ENCODE data around the gene CCDC110. TPM values are rescaled to one million over a fixed set of nuclear protein-coding genes. Genes with fewer than 3 reads are reported as not detected.
"Not testable (repeated sequence)": the region's sequence is repeated elsewhere in the genome, so short reads cannot be mapped to it uniquely, and the experiment has no call there.

Gene CCDC110
- total RNA-seq, 1 experiment from 2014 or later, result not detected

DNA sequence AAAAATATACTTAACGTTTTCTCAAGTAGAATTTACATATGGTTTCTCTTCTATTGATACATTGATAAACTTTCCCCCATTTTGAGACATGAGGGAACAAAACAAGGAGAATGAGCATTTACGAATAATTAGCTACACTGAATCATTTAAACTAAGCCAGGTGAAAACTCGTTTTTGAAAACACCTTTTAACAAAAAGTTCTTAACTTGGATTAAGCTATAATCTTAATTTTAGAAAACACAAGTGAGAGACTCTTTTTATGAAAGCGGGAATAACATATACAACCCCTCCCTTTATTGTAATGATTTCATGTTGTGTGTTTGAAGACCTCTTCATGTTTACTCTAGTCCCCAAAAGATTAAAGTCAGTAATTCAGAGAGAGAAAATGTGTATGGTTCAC is 43.7 kb upstream of the CCDC110 start:
- TF ChIP-seq, protein P1, sequence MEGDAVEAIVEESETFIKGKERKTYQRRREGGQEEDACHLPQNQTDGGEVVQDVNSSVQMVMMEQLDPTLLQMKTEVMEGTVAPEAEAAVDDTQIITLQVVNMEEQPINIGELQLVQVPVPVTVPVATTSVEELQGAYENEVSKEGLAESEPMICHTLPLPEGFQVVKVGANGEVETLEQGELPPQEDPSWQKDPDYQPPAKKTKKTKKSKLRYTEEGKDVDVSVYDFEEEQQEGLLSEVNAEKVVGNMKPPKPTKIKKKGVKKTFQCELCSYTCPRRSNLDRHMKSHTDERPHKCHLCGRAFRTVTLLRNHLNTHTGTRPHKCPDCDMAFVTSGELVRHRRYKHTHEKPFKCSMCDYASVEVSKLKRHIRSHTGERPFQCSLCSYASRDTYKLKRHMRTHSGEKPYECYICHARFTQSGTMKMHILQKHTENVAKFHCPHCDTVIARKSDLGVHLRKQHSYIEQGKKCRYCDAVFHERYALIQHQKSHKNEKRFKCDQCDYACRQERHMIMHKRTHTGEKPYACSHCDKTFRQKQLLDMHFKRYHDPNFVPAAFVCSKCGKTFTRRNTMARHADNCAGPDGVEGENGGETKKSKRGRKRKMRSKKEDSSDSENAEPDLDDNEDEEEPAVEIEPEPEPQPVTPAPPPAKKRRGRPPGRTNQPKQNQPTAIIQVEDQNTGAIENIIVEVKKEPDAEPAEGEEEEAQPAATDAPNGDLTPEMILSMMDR (IDR thresholded peaks at IDR 0.05; ENCODE audit: unreplicated experiment), result no peak
- Mint-ChIP-seq H3K27me3 (ENCODE audit: unreplicated experiment) (peaks cover 9% of the 10 kb centered on the region), H3K4me1 (ENCODE audit: low read depth, unreplicated experiment) (no peaks in the 10 kb centered on the region), H3K9me3 (ENCODE audit: low read depth, unreplicated experiment) (no peaks in the 10 kb centered on the region), H3K4me3 (ENCODE audit: low read depth, unreplicated experiment) (no peak overlapping the region), H3K36me3 (ENCODE audit: insufficient read depth, unreplicated experiment) (no peaks in the 10 kb centered on the region), H3K27ac (ENCODE audit: unreplicated experiment) (no peak overlapping the region)
- intact Hi-C loops (cut with micrococcal nuclease; ENCODE audit: unreplicated experiment), result no loop called here
- CTCF ChIA-PET, result no interaction called here
- DNase-seq, result no peak
- no TSS peak for BruUV-seq (replicated peaks)

DNA sequence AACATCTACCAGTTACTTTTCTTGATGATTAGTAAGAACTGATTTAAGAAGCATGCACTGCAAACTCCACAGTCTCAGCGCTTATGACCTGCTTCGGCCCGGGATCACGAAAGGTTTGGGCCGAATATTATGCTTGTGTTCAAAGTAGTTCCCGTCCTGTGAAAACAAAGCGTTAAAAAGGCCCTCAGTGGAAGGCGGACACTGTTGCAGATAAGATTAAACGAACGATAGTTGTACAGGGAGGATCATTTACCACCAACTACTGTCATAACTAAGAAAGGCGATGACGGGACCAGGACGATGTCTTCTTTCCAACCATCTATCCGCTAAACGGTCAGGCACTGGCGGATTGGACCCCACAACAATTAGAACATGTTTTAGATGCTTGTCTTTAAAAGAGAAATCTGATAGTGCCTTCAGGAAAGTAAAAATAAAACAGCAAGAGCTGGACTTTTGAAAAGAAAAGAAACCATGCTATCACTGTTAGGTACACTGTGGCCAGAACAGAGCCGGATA is 42.7 kb upstream of the CCDC110 start:
- DNase-seq, result no peak
- H3K36me3 Mint-ChIP-seq (ENCODE audit: insufficient read depth, unreplicated experiment), result no peaks in the 10 kb centered on the region
- CTCF ChIA-PET, result no interaction called here
- TF ChIP-seq, protein P1 (IDR thresholded peaks at IDR 0.05; ENCODE audit: unreplicated experiment), result no peak
- intact Hi-C loops (cut with micrococcal nuclease; ENCODE audit: unreplicated experiment), result no loop called here
- no peaks in the 10 kb centered on the region for H3K4me1 Mint-ChIP-seq (ENCODE audit: low read depth, unreplicated experiment)
- H3K4me3 Mint-ChIP-seq (ENCODE audit: low read depth, unreplicated experiment), result no peak overlapping the region
- H3K27me3 Mint-ChIP-seq (ENCODE audit: unreplicated experiment), result peaks cover 9% of the 10 kb centered on the region
- H3K9me3 Mint-ChIP-seq (ENCODE audit: low read depth, unreplicated experiment), result no peaks in the 10 kb centered on the region
- H3K27ac Mint-ChIP-seq (ENCODE audit: unreplicated experiment), result no peak overlapping the region
- BruUV-seq (replicated peaks), result no TSS peak

DNA sequence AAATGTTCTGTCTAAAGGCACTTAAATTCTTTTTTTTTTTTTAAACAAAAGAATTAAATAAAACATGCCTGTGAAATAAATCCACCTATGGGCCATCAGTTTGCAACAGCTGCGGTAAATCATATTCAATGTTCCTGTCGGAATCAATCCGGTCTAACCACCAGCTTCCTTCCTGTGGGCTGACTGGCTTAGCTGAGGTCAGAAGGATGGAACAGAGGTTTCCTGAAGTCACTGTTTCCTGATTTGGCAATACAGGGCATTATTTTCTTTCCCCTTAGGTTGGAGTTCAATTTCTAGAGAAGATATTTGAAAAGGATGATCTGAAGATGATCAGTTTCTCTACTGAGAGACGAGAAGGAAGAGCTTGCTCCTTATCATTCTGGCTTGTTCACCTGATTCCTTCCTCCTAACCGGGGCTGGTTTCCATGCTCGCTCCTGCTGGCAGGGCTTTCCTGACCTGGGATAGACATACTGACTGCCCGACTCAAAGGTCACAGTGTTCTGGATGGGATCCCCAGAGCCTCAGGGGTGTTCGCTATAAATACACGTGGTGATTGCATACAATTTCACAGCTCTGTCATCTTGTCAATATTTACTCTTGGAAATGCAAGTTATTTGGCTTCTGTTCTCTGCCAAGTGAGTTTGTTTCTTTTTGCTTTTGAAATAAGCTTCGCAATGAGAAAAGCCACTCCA is 42.1 kb upstream of the CCDC110 start:
- no peak for DNase-seq
- CTCF ChIA-PET, result no interaction called here

DNA sequence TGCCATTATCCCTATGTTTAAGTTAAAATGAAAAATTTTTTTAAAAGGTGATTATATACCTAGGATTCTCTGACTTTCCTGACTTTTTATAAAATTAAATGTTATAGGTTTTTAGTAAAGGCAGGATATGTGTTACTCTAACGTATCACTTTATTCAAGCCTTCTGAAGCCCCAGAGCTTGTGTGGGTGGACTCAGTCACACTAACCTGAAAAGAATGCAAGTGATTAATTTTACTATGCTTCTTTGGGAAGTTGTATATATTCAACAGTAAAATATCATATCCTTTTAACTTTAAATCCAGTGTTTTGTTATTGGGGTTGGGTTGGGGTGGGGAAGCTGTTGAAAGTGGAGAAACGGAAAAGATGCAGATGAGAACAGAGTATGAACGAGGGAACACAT is 41.0 kb upstream of the CCDC110 start:
- CTCF ChIA-PET, result interaction anchor here (0.6 kb wide), 1 partner anchor 107 kb away, joined by 3 read pairs; no protein-coding TSS in a partner anchor
- Mint-ChIP-seq H3K36me3 (ENCODE audit: insufficient read depth, unreplicated experiment) (no peaks in the 10 kb centered on the region), H3K27me3 (ENCODE audit: unreplicated experiment) (peaks cover 9% of the 10 kb centered on the region), H3K27ac (ENCODE audit: unreplicated experiment) (no peak overlapping the region), H3K9me3 (ENCODE audit: low read depth, unreplicated experiment) (no peaks in the 10 kb centered on the region), H3K4me3 (ENCODE audit: low read depth, unreplicated experiment) (no peak overlapping the region), H3K4me1 (ENCODE audit: low read depth, unreplicated experiment) (peaks cover 8% of the 10 kb centered on the region)
- no TSS peak for BruUV-seq (replicated peaks)
- intact Hi-C loops (cut with micrococcal nuclease; ENCODE audit: unreplicated experiment), result no loop called here
- TF ChIP-seq, protein P1 (IDR thresholded peaks at IDR 0.05; ENCODE audit: unreplicated experiment), result no peak
- DNase-seq, result no peak

More for the DNA sequence above, 42.1 kb upstream of the CCDC110 start:
- Mint-ChIP-seq H3K4me1 (ENCODE audit: low read depth, unreplicated experiment) (peaks cover 2% of the 10 kb centered on the region), H3K9me3 (ENCODE audit: low read depth, unreplicated experiment) (no peaks in the 10 kb centered on the region), H3K4me3 (ENCODE audit: low read depth, unreplicated experiment) (no peak overlapping the region), H3K36me3 (ENCODE audit: insufficient read depth, unreplicated experiment) (no peaks in the 10 kb centered on the region), H3K27ac (ENCODE audit: unreplicated experiment) (no peak overlapping the region), H3K27me3 (ENCODE audit: unreplicated experiment) (peaks cover 9% of the 10 kb centered on the region)
- intact Hi-C loops (cut with micrococcal nuclease; ENCODE audit: unreplicated experiment), result no loop called here
- BruUV-seq (replicated peaks), result no TSS peak
- TF ChIP-seq, protein P1 (IDR thresholded peaks at IDR 0.05; ENCODE audit: unreplicated experiment), result no peak

DNA sequence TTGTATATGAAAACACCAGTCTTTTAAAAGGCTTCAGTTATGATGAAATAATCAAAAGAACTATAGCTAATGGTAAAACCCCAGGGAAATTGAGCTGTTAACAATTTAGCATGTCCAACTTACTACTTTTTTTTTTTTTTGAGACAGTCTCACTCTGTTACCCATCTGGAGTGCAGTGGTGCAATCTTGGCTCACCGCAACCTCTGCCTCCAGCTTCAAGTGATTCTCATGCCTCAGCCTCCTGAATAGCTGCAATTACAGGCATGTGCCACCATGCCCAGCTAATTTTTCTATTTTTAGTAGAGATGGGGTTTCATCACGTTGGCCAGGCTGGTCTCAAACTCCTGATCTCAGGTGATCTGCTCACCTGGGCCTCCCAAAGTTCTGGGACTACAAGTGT is 39.7 kb upstream of the CCDC110 start:
- H3K27me3 Mint-ChIP-seq (ENCODE audit: unreplicated experiment); H3K36me3 Mint-ChIP-seq (ENCODE audit: insufficient read depth, unreplicated experiment); intact Hi-C loops (cut with micrococcal nuclease; ENCODE audit: unreplicated experiment); H3K9me3 Mint-ChIP-seq (ENCODE audit: low read depth, unreplicated experiment); H3K4me1 Mint-ChIP-seq (ENCODE audit: low read depth, unreplicated experiment); BruUV-seq (replicated peaks); DNase-seq; H3K4me3 Mint-ChIP-seq (ENCODE audit: low read depth, unreplicated experiment); CTCF ChIA-PET; H3K27ac Mint-ChIP-seq (ENCODE audit: unreplicated experiment): not testable (repeated sequence)

Measured in Calu3 (cell line).